K562 (cell line): ENCODE results near the gene CNOT6L. TPM values are rescaled to one million over a fixed set of nuclear protein-coding genes. Genes with fewer than 3 reads are reported as not detected.

Source experiments
- ATAC-seq: fragments of 200-7000 bp; cut with Tn5 transposase; 3 replicates; pipeline ENCODE4 v1.9.1; 2020; ENCODE audit warnings: moderate library complexity
- BruUV-seq: library from RNA; stranded (reverse); fragments of 400-500 nt; replicated peaks from 2 replicates; lab custom pipeline; 2021; lab: Mats Ljungman, UMichigan
- CTCF ChIA-PET: fragments of 300-600 bp; formaldehyde crosslinking; extraction: SDS; loops from one replicate; lab custom pipeline; 2021; ENCODE audit warnings: low intra/inter-chr PET ratio; lab: Yijun Ruan, JAX
- POLR2A ChIA-PET: fragments of 300-600, 350-650 bp; sonication (Branson Sonifier 250); formaldehyde crosslinking; extraction: SDS; loops from one replicate; lab custom pipeline; 2021; ENCODE audit warnings: antibody characterized with exemption, inconsistent platforms; lab: Yijun Ruan, JAX
- DNase-seq, 4 experiments: peaks; one replicate each; pipeline versions ENCODE4 v3.0.0 to v3.0.0-alpha.2; 2011 to 2018; ENCODE audit warnings: low spot score in 3 of 4, mixed read lengths in 3 of 4; ENCODE audit errors: extremely low read depth in 1 of 4
- FAIRE-seq: peaks from 2 replicates; lab custom pipeline; 2011; peaks lifted over from hg19 to GRCh38; lab: Jason Lieb, UNC
- H2AFZ ChIP-seq: 2 replicates; pipeline ENCODE4 v1.6.0; 2011; ENCODE audit warnings: low read depth, low read length, control low read depth, inconsistent platforms
- H3K27ac ChIP-seq: fragments of 200-600 bp; 3 replicates; pipeline ENCODE4 v1.8.0; 2011; ENCODE audit warnings: low read depth, mild to moderate bottlenecking, control low read depth, inconsistent platforms, low read length, moderate library complexity, mixed read lengths; ENCODE audit errors: extremely low read depth
- H3K27me3 ChIP-seq, 2 experiments: fragments of 300-600 bp in 1 of 2; 2 replicates in 1 of 2; 3 replicates in 1 of 2; pipeline versions ENCODE4 v1.6.0 to v1.8.0; 2011; ENCODE audit warnings: inconsistent platforms in 2 of 2, low read length in 2 of 2, mild to moderate bottlenecking in 1 of 2, mixed read lengths in 1 of 2, moderate library complexity in 1 of 2; ENCODE audit not compliant: control insufficient read depth in 2 of 2, insufficient read depth in 2 of 2
- H3K36me3 ChIP-seq: fragments of 300-600 bp; 3 replicates; pipeline ENCODE4 v1.8.0; 2011; ENCODE audit warnings: mild to moderate bottlenecking, low read length, inconsistent platforms; ENCODE audit not compliant: control insufficient read depth, insufficient read depth
- H3K4me1 ChIP-seq, 2 experiments: fragments of 200-600 bp in 1 of 2; replicated peaks in 1 of 2; 2 replicates in 1 of 2; 3 replicates in 1 of 2; pipeline versions ENCODE4 v1.5.1 to v1.8.0; 2011; ENCODE audit warnings: inconsistent platforms in 2 of 2, low read length in 2 of 2, mild to moderate bottlenecking in 1 of 2, mixed read lengths in 1 of 2, moderate library complexity in 1 of 2; ENCODE audit not compliant: control insufficient read depth in 2 of 2, insufficient read depth in 2 of 2
- H3K4me2 ChIP-seq: 2 replicates; pipeline ENCODE4 v1.6.1; 2011; ENCODE audit warnings: low read length, control low read depth, inconsistent platforms, mixed read lengths; ENCODE audit not compliant: insufficient read depth
- H3K4me3 ChIP-seq: fragments of 200-600 bp; sonication (generic), shearing (Covaris generic); 2 replicates; pipeline ENCODE4 v1.5.1; 2016; ENCODE audit warnings: control low read depth, inconsistent platforms
- H3K79me2 ChIP-seq: fragments of 200-600 bp; 3 replicates; pipeline ENCODE4 v1.8.0; 2011; ENCODE audit warnings: low read length, inconsistent platforms; ENCODE audit not compliant: control insufficient read depth, insufficient read depth
- H3K9ac ChIP-seq, 2 experiments: 2 replicates each; pipeline versions ENCODE4 v1.6.0 to v1.6.1; 2011; ENCODE audit warnings: low read depth in 2 of 2, low read length in 2 of 2, control low read depth in 1 of 2, inconsistent platforms in 1 of 2, mild to moderate bottlenecking in 1 of 2, mixed read lengths in 1 of 2; ENCODE audit not compliant: insufficient read depth in 1 of 2
- H3K9me1 ChIP-seq: one replicate; pipeline ENCODE4 v1.6.0; 2011; ENCODE audit warnings: inconsistent platforms, mild to moderate bottlenecking, low read length, moderate library complexity; ENCODE audit not compliant: control insufficient read depth, insufficient read depth
- H3K9me3 ChIP-seq: replicated peaks from 2 replicates; pipeline ENCODE4 v1.5.1; 2011; ENCODE audit warnings: low read depth, low read length, inconsistent platforms; ENCODE audit not compliant: control insufficient read depth, insufficient read depth
- H4K20me1 ChIP-seq: replicated peaks from 2 replicates; pipeline ENCODE4 v1.6.1; 2011; ENCODE audit warnings: low read length, inconsistent platforms, mixed read lengths; ENCODE audit not compliant: control insufficient read depth, insufficient read depth
- FOSL1 ChIP-seq: fragments of 200-800 bp; sonication (Bioruptor generic); conservative IDR thresholded peaks from 2 replicates; pipeline ENCODE4 v1.6.1; 2016; ENCODE audit warnings: missing genetic modification characterization, missing compliant biosample characterization
- MAFF ChIP-seq: IDR thresholded peaks from 2 replicates; pipeline ENCODE4 v1.6.1; 2012; ENCODE audit warnings: low read length, improper control_type of control experiment
- MAFG ChIP-seq: fragments of 450-650 bp; conservative IDR thresholded peaks from 2 replicates; pipeline ENCODE4 v1.6.1; 2016; ENCODE audit warnings: missing genetic modification characterization, missing compliant biosample characterization
- NFE2 ChIP-seq: IDR thresholded peaks from 2 replicates; pipeline ENCODE4 v1.6.1; 2014; ENCODE audit warnings: antibody characterized with exemption, low read depth
- NFE2L1 ChIP-seq: fragments of 450-650 bp; IDR thresholded peaks from 2 replicates; pipeline ENCODE4 v1.6.1; 2016; ENCODE audit warnings: missing genetic modification characterization, low read depth, mild to moderate bottlenecking, missing compliant biosample characterization, moderate library complexity, borderline replicate concordance
- SMC3 ChIP-seq: conservative IDR thresholded peaks from 2 replicates; pipeline ENCODE4 v1.6.1; 2011; ENCODE audit warnings: low read depth, low read length, improper control_type of control experiment; ENCODE audit not compliant: insufficient read depth
- SRSF7 ChIP-seq: fragments of 200-400 bp; formaldehyde crosslinking; optimal IDR thresholded peaks from 2 replicates; pipeline ENCODE3; 2017; ENCODE audit warnings: mild to moderate bottlenecking, low read depth, low read length
- TEAD4 ChIP-seq, 2 experiments: sonication (generic) in 1 of 2; formaldehyde crosslinking in 1 of 2; IDR thresholded peaks; 2 replicates each; pipeline versions ENCODE4 v1.6.1 to v1.8.0; 2012 to 2022; ENCODE audit warnings: borderline replicate concordance in 1 of 2, inconsistent platforms in 1 of 2, low read length in 1 of 2, mild to moderate bottlenecking in 1 of 2, missing genetic modification reagents in 1 of 2
- ZBTB17 ChIP-seq: fragments of 450-650 bp; formaldehyde crosslinking; IDR thresholded peaks from 2 replicates; pipeline ENCODE4 v1.4.0; 2020; ENCODE audit warnings: mild to moderate bottlenecking
- ZNF316 ChIP-seq: fragments of 450-650 bp; IDR thresholded peaks from 2 replicates; pipeline ENCODE4 v1.6.1; 2016
- ZNF699 ChIP-seq: fragments of 250-450 bp; sonication (Bioruptor Pico); IDR thresholded peaks from 2 replicates; pipeline ENCODE4 v1.8.0; 2021; ENCODE audit warnings: mild to moderate bottlenecking, moderate library complexity; ENCODE audit not compliant: insufficient replicate concordance
- WGBS: fragments of 100-300 bp; shearing (Covaris generic); methylation state at CpG from one replicate; pipeline ENCODE4 v1.1.6; 2016; ENCODE audit warnings: low coverage, mixed read lengths; ENCODE audit not compliant: insufficient coverage; ENCODE audit errors: missing lambda C conversion rate; 5-methylcytosine and 5-hydroxymethylcytosine counted together
- in situ Hi-C: fragments of 300-500 bp; cut with MboI; formaldehyde crosslinking; loops from 4 replicates; pipeline ENCODE4 v1.15.0; 2018; ENCODE audit warnings: inconsistent platforms, mixed read lengths
- intact Hi-C: fragments of 100-400 bp; cut with micrococcal nuclease; formaldehyde crosslinking; loops from 2 replicates; pipeline ENCODE4 v1.14.2; 2022
- polyA plus RNA-seq, 8 experiments: library from polyadenylated mRNA; depleted of rRNA in 4 of 8; stranded (reverse) in 5 of 8; unstranded in 3 of 8; fragments of >200 nt; fragmentation: Nextera tagmentation in 2 of 8; fragmentation: Illumina TruSeq in 1 of 8; extraction: Ambion mirVana in 2 of 8; extraction: Trizol in 1 of 8; gene quantifications; 2 replicates each; pipeline versions ENCODE4 v1.2.1 to v1.2.3, GENCODE V29; 2011 to 2014; ENCODE audit warnings: inconsistent platforms in 1 of 8, missing spikeins in 1 of 8
- total RNA-seq, 7 experiments: library from RNA; depleted of rRNA in 6 of 7; stranded (reverse); fragments of >200 nt in 6 of 7; fragmentation: Illumina TruSeq in 2 of 7; extraction: Trizol in 2 of 7; gene quantifications; 2 replicates each; pipeline versions ENCODE4 v1.2.1 to v1.2.3, GENCODE V29; 2011 to 2021; ENCODE audit warnings: low replicate concordance in 1 of 7
- TF ChIP-seq, protein P1 (sequence below): fragments of 450-650 bp; IDR thresholded peaks from 2 replicates; pipeline ENCODE4 v1.6.1; 2016
- TF ChIP-seq, protein P2 (sequence below): fragments of 150-350 bp; conservative IDR thresholded peaks from 2 replicates; pipeline ENCODE4 v1.6.1; 2014; ENCODE audit warnings: low read length
- TF ChIP-seq, protein P3 (sequence below): sonication (generic); formaldehyde crosslinking; IDR thresholded peaks from 2 replicates; pipeline ENCODE4 v1.8.0; 2023; ENCODE audit warnings: mild to moderate bottlenecking, missing genetic modification reagents
- TF ChIP-seq, protein P4 (sequence below): sonication (generic); IDR thresholded peaks from 2 replicates; pipeline ENCODE4 v1.6.1; 2016

Gene CNOT6L
- total and polyA plus RNA-seq, 9 of the 15 experiments (the other 6 are each of a cell fraction or from before 2014, with no cell fraction given) = 3.7 to 27.9 (median 6.5) TPM

DNA sequence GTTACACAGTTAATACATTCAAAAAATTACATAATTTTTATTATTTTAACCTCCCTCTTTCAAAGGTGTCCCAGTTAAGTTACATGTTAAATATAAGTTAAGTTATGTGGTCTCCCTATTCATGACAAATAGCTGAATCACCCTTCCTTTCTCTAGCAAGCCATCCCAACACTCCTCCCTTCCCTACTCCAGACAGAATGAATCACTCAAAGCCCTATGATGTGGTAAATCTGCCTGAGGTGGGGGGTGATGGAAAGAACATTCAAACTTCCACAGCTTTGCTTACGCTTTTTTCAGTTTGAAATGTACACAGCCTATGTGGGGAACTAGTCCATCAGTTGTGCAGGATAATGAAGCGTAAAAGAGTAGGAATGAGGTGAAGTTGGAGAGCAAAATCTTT is 123.4 kb downstream of the CNOT6L start (continued):
- TF ChIP-seq ZNF699 (CRISPR knock-in tag) = no peak
- TF ChIP-seq SRSF7 = no peak
- TF ChIP-seq FOSL1 = peak; percentile 83
- peak; percentile 50; the same call in 1 of the 2 replicates for TF ChIP-seq ZBTB17 (CRISPR knock-in tag)
- TF ChIP-seq, protein P1, sequence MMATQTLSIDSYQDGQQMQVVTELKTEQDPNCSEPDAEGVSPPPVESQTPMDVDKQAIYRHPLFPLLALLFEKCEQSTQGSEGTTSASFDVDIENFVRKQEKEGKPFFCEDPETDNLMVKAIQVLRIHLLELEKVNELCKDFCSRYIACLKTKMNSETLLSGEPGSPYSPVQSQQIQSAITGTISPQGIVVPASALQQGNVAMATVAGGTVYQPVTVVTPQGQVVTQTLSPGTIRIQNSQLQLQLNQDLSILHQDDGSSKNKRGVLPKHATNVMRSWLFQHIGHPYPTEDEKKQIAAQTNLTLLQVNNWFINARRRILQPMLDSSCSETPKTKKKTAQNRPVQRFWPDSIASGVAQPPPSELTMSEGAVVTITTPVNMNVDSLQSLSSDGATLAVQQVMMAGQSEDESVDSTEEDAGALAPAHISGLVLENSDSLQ = no peak

DNA sequence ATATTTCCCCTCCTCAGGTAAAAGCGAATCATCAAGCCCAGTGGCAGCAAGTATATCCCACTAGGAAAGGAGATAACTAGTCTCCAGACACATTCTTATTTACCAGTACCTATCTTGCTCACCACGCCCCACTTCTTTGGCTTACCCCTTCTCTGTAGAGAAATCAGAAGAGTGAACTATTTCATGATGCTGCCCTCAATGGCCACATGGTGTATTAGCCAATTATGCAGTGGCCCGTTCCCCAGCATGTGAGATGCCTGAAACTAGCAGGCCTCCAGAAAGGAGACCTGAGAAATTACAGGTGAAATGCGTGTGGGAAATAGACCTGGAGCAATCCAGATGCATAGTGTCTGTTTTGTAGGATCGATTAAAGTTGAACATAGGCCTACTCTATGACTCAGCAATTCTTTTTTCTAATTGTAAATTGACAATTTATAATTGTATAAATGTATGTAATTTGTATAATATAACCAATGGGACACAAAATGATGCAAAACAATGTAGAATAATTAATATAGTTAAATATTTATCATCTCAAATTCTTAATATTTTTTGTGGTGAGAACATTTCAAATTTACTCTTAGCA is 126.2 kb downstream of the CNOT6L start:
- no peak overlapping the region for H2AFZ ChIP-seq
- H3K4me1 ChIP-seq = no peaks in the 10 kb centered on the region; a peak in 1 of 5 replicates
- no peaks in the 10 kb centered on the region for H3K36me3 ChIP-seq
- FAIRE-seq = no peak
- intact Hi-C loops = loop anchor here (10.0 kb wide), 1 partner anchor 308 kb away; no protein-coding TSS in a partner anchor
- H4K20me1 ChIP-seq = no peaks in the 10 kb centered on the region
- no peaks in the 10 kb centered on the region for H3K79me2 ChIP-seq
- ChIA-PET CTCF (no interaction called here), POLR2A (no interaction called here)
- in situ Hi-C loops = no loop called here
- H3K27ac ChIP-seq = no peak overlapping the region
- TF ChIP-seq ZNF316 = peak; percentile 46; the same call in 1 of the 2 replicates
- TF ChIP-seq MAFF = peak; percentile 2; the same call in 1 of the 2 replicates
- peak; percentile 33; the same call in 1 of the 2 replicates for TF ChIP-seq MAFG (tag)
- TF ChIP-seq, protein P2, sequence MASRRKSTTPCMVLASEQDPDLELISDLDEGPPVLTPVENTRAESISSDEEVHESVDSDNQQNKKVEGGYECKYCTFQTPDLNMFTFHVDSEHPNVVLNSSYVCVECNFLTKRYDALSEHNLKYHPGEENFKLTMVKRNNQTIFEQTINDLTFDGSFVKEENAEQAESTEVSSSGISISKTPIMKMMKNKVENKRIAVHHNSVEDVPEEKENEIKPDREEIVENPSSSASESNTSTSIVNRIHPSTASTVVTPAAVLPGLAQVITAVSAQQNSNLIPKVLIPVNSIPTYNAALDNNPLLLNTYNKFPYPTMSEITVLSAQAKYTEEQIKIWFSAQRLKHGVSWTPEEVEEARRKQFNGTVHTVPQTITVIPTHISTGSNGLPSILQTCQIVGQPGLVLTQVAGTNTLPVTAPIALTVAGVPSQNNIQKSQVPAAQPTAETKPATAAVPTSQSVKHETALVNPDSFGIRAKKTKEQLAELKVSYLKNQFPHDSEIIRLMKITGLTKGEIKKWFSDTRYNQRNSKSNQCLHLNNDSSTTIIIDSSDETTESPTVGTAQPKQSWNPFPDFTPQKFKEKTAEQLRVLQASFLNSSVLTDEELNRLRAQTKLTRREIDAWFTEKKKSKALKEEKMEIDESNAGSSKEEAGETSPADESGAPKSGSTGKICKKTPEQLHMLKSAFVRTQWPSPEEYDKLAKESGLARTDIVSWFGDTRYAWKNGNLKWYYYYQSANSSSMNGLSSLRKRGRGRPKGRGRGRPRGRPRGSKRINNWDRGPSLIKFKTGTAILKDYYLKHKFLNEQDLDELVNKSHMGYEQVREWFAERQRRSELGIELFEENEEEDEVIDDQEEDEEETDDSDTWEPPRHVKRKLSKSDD = no peak
- no peak for TF ChIP-seq TEAD4 (IDR thresholded peaks at IDR 0.05; ENCODE audit: low read length)
- no peak for TF ChIP-seq TEAD4 (CRISPR knock-in tag; IDR thresholded peaks at IDR 0.05; ENCODE audit: borderline replicate concordance)
- TF ChIP-seq SMC3 = no peak
- TF ChIP-seq, protein P3, sequence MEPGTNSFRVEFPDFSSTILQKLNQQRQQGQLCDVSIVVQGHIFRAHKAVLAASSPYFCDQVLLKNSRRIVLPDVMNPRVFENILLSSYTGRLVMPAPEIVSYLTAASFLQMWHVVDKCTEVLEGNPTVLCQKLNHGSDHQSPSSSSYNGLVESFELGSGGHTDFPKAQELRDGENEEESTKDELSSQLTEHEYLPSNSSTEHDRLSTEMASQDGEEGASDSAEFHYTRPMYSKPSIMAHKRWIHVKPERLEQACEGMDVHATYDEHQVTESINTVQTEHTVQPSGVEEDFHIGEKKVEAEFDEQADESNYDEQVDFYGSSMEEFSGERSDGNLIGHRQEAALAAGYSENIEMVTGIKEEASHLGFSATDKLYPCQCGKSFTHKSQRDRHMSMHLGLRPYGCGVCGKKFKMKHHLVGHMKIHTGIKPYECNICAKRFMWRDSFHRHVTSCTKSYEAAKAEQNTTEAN = no peak
- 0 out of 2 replicates have a peak, but pooled peaks have one; percentile 25 for TF ChIP-seq NFE2
- TF ChIP-seq NFE2L1 = peak; percentile 22; the same call in 1 of the 2 replicates
- TF ChIP-seq, protein P4, sequence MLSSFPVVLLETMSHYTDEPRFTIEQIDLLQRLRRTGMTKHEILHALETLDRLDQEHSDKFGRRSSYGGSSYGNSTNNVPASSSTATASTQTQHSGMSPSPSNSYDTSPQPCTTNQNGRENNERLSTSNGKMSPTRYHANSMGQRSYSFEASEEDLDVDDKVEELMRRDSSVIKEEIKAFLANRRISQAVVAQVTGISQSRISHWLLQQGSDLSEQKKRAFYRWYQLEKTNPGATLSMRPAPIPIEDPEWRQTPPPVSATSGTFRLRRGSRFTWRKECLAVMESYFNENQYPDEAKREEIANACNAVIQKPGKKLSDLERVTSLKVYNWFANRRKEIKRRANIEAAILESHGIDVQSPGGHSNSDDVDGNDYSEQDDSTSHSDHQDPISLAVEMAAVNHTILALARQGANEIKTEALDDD = peak; percentile 47; the same call in 1 of the 2 replicates
- no peak overlapping the region for H3K4me3 ChIP-seq
- no peak overlapping the region for H3K4me2 ChIP-seq
- H3K9me3 ChIP-seq = no peaks in the 10 kb centered on the region
- no TSS peak for BruUV-seq
- H3K9me1 ChIP-seq = no peaks in the 10 kb centered on the region
- peaks cover 0 to 6% of the 10 kb centered on the region in 2 experiments; a peak in 2 of 5 replicates for H3K27me3 ChIP-seq
- H3K9ac ChIP-seq = no peak overlapping the region
- 0% methylated on average over 5 of the region's 5 CpGs for WGBS
- DNase-seq = no peak
- peak; percentile 56 for ATAC-seq
